ENCODE results near the gene OLFML2A. TPM values are rescaled to one million over a fixed set of nuclear protein-coding genes. Genes with fewer than 3 reads are reported as not detected.

The OLFML2A gene
- total RNA-seq, 1 donor from 2014 or later, result 148 TPM

DNA sequence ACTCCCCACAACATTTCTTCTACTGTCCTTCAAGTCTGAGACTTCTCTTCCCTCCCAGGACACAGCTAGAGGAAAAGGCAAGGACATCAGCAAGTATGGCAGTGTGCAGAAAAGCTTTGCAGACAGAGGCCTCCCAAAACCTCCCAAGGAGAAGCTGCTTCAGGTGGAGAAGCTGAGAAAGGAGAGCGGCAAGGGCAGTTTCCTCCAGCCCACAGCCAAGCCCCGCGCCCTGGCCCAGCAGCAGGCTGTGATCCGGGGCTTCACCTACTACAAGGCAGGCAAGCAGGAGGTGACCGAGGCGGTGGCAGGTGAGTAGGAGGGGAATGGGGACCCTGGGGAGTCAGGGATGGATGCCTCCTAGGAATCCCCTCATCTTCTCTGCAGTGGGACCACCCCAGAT lies 24.4 kb downstream of the OLFML2A start:
- Mint-ChIP-seq H3K9me3 (ENCODE audit: unreplicated experiment) (no peaks in the 10 kb centered on the region), H3K4me3 (ENCODE audit: unreplicated experiment) (no peak overlapping the region), H3K27ac (ENCODE audit: unreplicated experiment) (no peak overlapping the region), H3K36me3 (ENCODE audit: low read depth, unreplicated experiment) (peaks cover 9% of the 10 kb centered on the region), H3K4me1 (ENCODE audit: low read depth, unreplicated experiment) (peaks cover 12% of the 10 kb centered on the region), H3K27me3 (ENCODE audit: low read depth, unreplicated experiment) (no peaks in the 10 kb centered on the region)
- TF ChIP-seq CTCF (IDR thresholded peaks at IDR 0.05; ENCODE audit: insufficient read depth, low read depth, low read length) (no peak), EZH2 (IDR thresholded peaks at IDR 0.05; ENCODE audit: insufficient read depth, low read length) (no peak)
- no peak for FAIRE-seq
- Histone ChIP-seq H3K9me3 (ENCODE audit: insufficient read depth, low read depth, low read length) (no peaks in the 10 kb centered on the region), H3K4me2 (ENCODE audit: low read length) (no peak overlapping the region), H3K27ac (ENCODE audit: low read depth, low read length) (no peak overlapping the region), H4K20me1 (ENCODE audit: insufficient read depth, low read length) (no peaks in the 10 kb centered on the region), H3K79me2 (ENCODE audit: insufficient read depth, low read length) (no peaks in the 10 kb centered on the region), H3K27me3 (ENCODE audit: insufficient read depth, low read length) (no peaks in the 10 kb centered on the region), H3K4me1 (ENCODE audit: insufficient read depth, low read length) (peaks cover 5% of the 10 kb centered on the region), H3K4me3 (ENCODE audit: insufficient read depth, low read depth, low read length) (no peak overlapping the region), H2AFZ (ENCODE audit: low read depth, low read length) (no peak overlapping the region), H3K36me3 (ENCODE audit: insufficient read depth, low read length) (no peaks in the 10 kb centered on the region), H3K9ac (ENCODE audit: low read length) (no peak overlapping the region)
- no peak for DNase-seq (ENCODE audit: low read depth)

GRCh38 chr9:124802426-124802825 lies 25.5 kb downstream of the OLFML2A start:
- Histone ChIP-seq H3K9ac (ENCODE audit: low read length) (no peak overlapping the region), H3K36me3 (ENCODE audit: insufficient read depth, low read length) (no peaks in the 10 kb centered on the region), H2AFZ (ENCODE audit: low read depth, low read length) (no peak overlapping the region), H3K4me2 (ENCODE audit: low read length) (no peak overlapping the region), H3K9me3 (ENCODE audit: insufficient read depth, low read depth, low read length) (no peaks in the 10 kb centered on the region), H3K4me1 (ENCODE audit: insufficient read depth, low read length) (peaks cover 5% of the 10 kb centered on the region), H3K79me2 (ENCODE audit: insufficient read depth, low read length) (no peaks in the 10 kb centered on the region), H3K4me3 (ENCODE audit: insufficient read depth, low read depth, low read length) (no peak overlapping the region), H3K27me3 (ENCODE audit: insufficient read depth, low read length) (no peaks in the 10 kb centered on the region), H4K20me1 (ENCODE audit: insufficient read depth, low read length) (no peaks in the 10 kb centered on the region), H3K27ac (ENCODE audit: low read depth, low read length) (no peak overlapping the region)
- H3K36me3 Mint-ChIP-seq (ENCODE audit: low read depth, unreplicated experiment), result peaks cover 9% of the 10 kb centered on the region
- H3K27ac Mint-ChIP-seq (ENCODE audit: unreplicated experiment), result no peak overlapping the region
- H3K4me1 Mint-ChIP-seq (ENCODE audit: low read depth, unreplicated experiment), result peaks cover 3% of the 10 kb centered on the region
- DNase-seq (ENCODE audit: low read depth) (no peak), FAIRE-seq (no peak)
- H3K4me3 Mint-ChIP-seq (ENCODE audit: unreplicated experiment), result no peak overlapping the region
- H3K27me3 Mint-ChIP-seq (ENCODE audit: low read depth, unreplicated experiment), result no peaks in the 10 kb centered on the region
- no peak for TF ChIP-seq CTCF (IDR thresholded peaks at IDR 0.05; ENCODE audit: insufficient read depth, low read depth, low read length)
- TF ChIP-seq EZH2 (IDR thresholded peaks at IDR 0.05; ENCODE audit: insufficient read depth, low read length), result no peak
- H3K9me3 Mint-ChIP-seq (ENCODE audit: unreplicated experiment), result no peaks in the 10 kb centered on the region

- no peak overlapping the region for H3K4me2 ChIP-seq (ENCODE audit: low read length)
- H3K9me3 ChIP-seq (ENCODE audit: insufficient read depth, low read depth, low read length), result no peaks in the 10 kb centered on the region
- H3K36me3 Mint-ChIP-seq (ENCODE audit: low read depth, unreplicated experiment), result peaks cover 13% of the 10 kb centered on the region
- H3K9ac ChIP-seq (ENCODE audit: low read length), result no peak overlapping the region
- no peaks in the 10 kb centered on the region for H3K27me3 Mint-ChIP-seq (ENCODE audit: low read depth, unreplicated experiment)
- H4K20me1 ChIP-seq (ENCODE audit: insufficient read depth, low read length), result no peaks in the 10 kb centered on the region
- no peak overlapping the region for H3K27ac Mint-ChIP-seq (ENCODE audit: unreplicated experiment)
- no peaks in the 10 kb centered on the region for H3K4me1 Mint-ChIP-seq (ENCODE audit: low read depth, unreplicated experiment)
- H3K4me3 ChIP-seq (ENCODE audit: insufficient read depth, low read depth, low read length), result no peak overlapping the region
- H3K27me3 ChIP-seq (ENCODE audit: insufficient read depth, low read length), result no peaks in the 10 kb centered on the region
- FAIRE-seq (no peak), DNase-seq (ENCODE audit: low read depth) (no peak)
- H3K27ac ChIP-seq (ENCODE audit: low read depth, low read length), result no peak overlapping the region
- peaks cover 5% of the 10 kb centered on the region for H3K4me1 ChIP-seq (ENCODE audit: insufficient read depth, low read length)
- no peaks in the 10 kb centered on the region for H3K79me2 ChIP-seq (ENCODE audit: insufficient read depth, low read length)
- H3K36me3 ChIP-seq (ENCODE audit: insufficient read depth, low read length), result no peaks in the 10 kb centered on the region
- H2AFZ ChIP-seq (ENCODE audit: low read depth, low read length), result no peak overlapping the region
- H3K4me3 Mint-ChIP-seq (ENCODE audit: unreplicated experiment), result no peak overlapping the region
- TF ChIP-seq CTCF (IDR thresholded peaks at IDR 0.05; ENCODE audit: insufficient read depth, low read depth, low read length) (no peak), EZH2 (IDR thresholded peaks at IDR 0.05; ENCODE audit: insufficient read depth, low read length) (no peak)
- no peaks in the 10 kb centered on the region for H3K9me3 Mint-ChIP-seq (ENCODE audit: unreplicated experiment)
These were observed 27.0 kb downstream of the OLFML2A start for GRCh38 chr9:124803911-124804310.
